ENCODE measurements around the gene GTF2H3.
"Not testable (repeated sequence)": the region's sequence is repeated elsewhere in the genome, so short reads cannot be mapped to it uniquely, and the experiment has no call there.

Gene GTF2H3

DNA sequence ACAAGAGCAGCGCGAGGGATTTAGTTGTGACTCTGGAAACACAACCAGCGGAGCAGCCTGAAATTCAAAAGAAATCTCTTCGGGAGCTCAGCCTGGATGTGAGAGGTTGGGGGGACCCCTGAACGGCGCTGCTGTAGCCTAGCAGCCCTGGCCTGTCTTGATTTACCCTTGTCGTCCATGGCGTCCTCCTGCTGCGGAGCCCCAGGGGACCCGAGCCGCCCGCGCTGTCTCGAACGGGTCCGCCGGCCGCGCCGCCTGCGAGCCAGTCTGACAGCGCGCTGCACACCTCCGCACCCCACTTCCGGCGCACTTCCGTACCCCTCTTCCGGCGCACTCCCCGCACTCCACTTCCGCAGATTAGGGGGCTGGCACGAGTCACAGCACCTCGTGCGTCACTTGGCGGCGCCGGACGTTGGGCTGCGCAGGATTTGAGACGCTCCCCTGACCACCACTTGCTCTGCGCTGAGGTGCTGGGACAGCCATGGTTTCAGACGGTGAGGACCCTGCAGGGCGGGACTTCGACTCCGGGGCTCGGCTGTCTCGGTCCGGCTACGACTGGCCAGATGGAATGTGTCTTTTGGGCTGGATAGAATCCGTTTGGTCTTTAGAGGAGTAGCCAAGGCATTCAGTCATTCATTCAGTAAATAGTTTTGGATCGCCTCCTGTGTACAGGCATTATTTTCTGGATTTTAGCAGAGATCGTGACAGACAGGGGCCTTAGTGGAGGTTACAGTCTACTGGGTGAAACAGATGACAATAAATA is at the start of gene GTF2H3, which contains the start of gene EIF2B1:
Gene GTF2H3, plus strand, starts transcription at position 451 of the 763 bp plus-strand sequence. Its CDS starts 31 bp downstream, at position 482.
Gene EIF2B1, minus strand, starts transcription at position 308 of the 763 bp plus-strand sequence. Its CDS starts 129 bp downstream, at position 179.
- peak; percentile 97 to 98 (median 98) for DNase-seq

DNA sequence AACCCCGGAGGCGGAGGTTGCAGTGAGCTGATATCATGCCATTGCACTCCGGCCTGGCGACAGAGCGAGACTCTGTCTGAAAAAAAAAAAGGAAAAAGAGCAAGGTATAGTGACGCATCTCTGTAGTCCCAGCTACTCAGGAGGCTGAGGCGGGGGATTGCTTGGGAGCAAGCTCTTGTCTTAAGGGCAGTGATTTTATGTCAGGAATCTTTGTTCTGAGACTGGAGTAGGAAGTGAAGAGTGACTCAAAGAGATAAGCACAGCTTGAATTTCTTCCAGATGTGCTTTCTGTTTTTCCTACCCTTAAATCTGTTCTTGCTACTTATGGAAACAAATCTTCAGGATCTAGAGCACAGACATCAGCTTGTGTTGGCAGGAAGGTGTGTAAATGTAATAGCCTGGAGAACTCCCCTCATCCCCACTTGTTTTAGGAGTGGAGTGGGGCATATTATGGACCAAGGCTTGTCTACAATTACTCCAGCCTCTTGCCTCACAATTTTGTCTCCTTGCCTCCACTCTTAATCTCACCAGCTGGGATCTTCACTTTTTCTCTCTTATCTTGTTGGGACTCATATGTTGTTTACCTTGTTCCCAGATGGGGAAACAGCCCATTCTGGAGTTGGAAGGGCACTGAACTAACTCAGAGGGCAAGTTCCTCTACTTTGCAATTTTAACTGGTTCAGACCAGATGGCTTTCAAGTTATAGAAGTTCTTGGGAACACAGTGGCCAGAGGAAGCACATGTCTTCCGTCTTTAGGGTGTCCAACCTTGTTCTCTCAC is 41.7 kb upstream of the GTF2H3 start:
- DNase-seq, result no peak

DNA sequence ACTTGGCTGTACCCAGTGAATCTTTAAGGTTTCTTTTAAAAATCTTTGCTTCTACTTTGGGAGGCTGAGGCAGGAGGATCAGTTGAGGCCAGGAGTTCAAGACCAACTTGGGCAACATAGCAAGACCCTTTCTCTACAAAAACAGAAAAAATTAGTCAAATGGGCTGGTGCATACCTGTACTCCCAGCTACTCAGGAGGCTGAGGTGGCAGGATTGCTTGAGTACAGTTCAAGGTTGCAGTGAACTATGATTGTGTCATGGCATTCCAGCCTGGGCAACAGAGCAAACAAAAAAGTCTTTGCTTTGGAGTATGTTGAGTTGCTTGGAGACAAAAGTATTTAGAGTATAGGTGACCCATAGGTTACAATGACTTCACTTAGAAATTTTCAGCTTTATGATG is 37.9 kb upstream of the GTF2H3 start:
- no peak for DNase-seq

DNA sequence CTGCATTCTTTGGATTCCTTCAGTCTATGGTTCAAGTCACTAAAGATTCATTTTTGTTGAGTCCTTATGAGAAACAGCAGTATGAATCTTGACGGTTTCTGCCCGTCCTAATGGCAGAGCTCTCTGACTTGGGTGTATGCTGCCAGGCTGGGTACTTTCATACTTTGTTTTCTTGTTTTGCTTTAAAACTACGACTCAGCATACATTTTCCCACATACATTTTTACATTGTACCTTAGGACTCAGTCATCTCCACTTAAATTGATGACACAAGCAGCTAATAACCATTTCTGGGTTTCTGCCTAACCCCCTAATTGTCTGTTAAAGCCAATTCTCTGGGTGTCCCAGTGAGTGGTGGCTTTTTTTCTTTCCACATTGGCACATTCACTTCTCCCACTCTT is 36.5 kb upstream of the GTF2H3 start:
- no peak for DNase-seq

DNA sequence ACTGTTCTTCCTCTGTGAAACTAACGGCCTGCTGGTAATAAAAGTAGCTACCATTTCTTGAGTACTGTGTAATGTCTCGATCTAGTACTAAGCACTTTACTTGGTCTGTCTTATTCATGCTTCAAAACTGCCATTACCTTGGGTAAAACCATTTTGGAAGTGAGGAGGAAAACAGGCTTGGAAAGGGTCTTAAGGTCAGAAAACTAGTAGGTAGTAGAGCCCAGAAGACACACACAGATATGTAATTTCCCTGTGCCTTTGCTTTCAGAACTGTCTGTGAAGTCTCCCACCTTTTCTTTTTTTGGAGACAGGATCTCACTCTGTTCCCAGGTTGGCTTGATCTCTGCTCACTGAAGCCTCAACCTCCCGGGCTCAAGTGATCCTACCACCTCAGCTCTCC is 35.1 kb upstream of the GTF2H3 start:
- no peak for DNase-seq

DNA sequence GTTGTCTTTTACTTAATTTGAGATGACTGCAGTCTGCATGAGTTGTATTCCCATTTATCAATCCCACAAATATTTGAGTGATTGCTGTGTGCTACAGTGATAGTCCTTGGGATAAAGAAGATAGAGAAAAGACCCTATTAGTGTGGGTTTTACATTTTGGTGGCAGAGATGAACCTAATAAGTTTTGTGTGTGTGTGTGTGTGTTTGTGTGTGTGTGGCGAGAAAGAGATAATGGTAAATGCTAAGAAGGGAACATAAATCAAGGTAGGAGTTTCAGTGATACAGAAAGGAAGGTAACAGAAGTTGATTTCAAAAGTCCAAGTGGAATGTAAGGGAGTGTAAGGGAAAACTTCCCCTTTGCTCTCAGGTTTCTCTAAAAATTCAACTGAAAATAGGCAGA is 34.3 kb upstream of the GTF2H3 start:
- DNase-seq, result no peak

DNA sequence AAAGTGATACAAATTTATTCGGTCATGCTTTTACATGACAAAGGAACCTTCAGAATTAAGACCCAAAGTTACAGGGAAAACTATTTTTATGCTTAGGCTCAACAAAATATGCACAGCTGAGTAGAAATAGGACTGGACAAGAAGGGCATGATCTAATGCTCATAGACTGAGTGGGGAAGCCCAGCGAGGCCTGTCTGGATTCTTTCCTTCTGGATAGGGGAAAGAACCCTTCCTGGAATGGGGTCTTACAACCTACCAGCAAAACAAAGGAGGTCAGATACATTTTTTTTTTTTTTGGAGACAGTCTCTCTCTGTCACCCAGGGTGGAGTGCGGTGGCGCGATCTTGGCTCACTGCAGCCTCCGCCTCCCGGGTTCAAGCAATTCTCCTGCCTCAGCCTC is 33.9 kb upstream of the GTF2H3 start:
- no peak for DNase-seq

DNA sequence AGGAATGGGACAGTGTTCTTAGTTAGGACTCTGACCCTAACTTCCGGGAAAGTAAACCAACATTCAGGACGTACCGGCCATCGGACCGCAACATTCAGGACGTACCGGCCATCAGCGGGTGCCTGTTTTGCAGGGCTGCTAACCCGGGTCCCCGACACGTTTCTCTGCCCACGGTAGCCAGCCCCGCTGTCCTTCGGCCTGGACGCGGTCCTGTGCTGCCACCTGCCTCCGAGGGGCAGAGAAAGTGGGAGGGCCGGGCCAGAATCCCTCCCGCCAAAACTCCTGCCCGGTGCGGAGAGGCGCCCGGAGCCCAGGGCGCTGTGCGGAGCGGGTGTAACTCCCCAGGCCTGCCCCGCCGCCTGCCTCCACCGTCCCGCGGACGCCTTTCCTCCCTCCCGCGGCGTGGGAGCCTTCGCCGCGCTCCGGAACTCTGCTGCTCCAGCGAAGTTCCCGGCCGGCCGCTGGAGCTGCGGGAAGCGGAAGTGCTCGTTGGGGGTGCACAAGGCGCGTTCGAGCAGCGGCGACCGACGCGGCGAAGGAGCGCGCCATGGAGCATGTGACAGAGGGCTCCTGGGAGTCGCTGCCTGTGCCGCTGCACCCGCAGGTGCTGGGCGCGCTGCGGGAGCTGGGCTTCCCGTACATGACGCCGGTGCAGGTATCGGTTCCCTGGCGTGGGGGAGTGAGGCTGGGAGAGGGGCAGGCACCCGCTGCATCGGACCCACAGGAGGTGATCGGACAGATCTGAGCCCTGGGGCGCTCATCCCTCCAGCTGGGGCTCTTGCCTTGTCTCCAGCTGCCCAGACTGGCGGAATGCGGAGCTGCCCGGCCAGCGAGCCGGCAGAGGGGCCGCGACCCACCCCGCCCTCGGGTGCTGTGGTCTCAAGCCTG is 31.8 kb upstream of the GTF2H3 start, which contains the start of gene DDX55:
Gene DDX55, plus strand, starts transcription at position 498 of the 888 bp plus-strand sequence. Its CDS starts 50 bp downstream, at position 548.
- peak; percentile 92 to 93 (median 93) for DNase-seq

DNA sequence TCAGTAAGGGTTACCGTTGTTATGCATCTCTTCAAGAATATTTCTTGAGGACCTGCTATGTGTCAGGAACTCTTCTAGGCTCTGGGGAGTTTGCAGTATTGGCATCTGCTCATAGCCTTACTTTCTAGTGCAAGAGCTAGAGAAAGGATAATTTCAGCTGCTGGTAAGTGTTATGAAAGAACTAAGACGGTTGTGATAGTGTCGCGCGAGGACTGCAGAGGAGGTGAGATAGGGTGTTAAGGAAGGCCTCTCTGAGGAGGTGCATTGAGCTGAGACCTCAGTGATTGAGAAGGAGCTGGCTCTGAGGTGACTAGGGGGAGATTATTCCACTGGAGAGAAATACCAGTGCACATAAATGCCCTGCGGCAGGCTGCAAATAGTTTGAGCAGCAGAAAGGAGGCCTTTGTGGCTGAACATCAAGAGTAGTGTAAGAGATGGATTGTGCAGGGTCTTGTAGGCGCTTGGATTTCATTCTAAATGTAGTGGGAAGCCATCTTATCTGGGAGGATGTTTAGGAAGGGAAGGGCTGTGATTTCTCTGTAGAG is 30.9 kb upstream of the GTF2H3 start:
- peak in 1 of 3 experiments; percentile 43 for DNase-seq

DNA sequence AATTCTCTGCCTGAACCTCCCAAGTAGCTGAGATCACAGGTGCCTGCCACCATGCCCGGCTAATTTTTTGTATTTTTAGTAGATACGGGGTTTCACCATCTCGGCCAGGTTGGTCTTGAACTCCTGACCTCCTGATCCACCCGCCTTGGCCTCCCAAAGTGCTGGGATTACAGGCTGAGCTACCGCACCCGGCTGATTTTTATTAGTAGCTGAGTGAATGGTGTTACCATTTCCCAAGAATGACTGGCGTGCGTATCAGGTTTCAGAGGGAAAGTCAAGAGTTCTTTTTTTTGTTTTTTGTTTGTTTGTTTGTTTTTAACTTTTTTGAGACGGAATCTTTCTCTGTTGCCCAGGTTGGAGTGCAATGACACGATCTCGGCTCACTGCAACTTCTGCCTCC is 30.1 kb upstream of the GTF2H3 start:
- DNase-seq, result not testable (repeated sequence)

DNA sequence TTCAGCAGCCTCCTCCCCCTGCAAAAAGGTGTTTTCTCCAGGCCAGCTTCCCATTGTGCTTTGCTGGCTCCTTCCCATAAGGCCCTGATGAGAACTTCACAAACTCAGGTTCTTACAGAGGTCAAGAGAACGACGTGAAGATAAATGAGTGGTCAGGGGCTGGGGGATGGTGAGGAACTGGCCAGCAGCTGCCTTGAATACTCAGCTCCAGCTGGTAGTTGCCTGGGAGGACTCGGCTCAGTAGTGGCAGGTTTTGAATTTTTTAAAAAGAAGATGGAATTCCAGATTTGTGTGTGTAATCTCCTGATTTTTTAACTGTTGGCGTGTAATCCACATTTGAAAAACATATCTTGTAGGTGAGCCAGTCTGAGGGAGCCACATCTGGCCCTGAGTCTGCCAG is 25.9 kb upstream of the GTF2H3 start:
- no peak for DNase-seq

DNA sequence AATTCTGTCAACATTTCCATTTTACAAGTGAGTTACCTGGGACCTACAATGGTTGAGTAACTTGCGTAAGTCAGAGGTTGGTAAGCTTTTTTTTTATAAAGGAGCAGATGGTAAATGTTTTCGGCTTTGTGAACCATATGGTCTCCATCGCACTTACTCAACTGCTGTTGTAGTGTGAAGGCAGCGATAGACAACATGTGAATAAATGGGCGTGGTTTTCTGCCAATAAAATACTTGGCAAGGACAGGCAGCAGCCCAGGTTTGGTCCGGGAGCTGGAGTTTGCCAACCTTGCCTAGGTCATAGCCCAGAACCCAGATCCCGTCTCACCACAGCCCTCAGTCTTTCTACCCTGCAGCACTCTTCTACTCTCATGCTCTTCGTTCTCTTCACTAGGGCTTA is 25.4 kb upstream of the GTF2H3 start:
- no peak for DNase-seq

DNA sequence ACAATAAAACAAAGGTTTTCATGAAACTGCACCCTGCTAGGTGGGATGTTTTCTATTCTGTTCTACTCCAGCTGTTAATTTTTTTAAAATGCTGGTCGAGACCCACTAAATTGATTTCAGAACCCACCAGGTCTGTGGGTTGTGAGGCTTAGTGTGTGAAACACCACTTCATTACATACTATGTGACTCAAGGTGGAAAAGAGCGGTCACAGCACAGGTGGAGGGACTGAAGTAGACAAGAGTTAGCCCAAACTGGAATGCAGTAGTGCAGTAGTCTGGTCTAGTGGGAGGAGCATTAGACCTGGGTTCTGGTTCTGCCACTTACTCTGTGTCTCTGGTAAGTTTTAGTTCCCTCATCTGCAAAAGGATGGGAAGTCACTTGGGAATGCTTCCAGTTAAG is 19.5 kb upstream of the GTF2H3 start:
- no peak for DNase-seq

DNA sequence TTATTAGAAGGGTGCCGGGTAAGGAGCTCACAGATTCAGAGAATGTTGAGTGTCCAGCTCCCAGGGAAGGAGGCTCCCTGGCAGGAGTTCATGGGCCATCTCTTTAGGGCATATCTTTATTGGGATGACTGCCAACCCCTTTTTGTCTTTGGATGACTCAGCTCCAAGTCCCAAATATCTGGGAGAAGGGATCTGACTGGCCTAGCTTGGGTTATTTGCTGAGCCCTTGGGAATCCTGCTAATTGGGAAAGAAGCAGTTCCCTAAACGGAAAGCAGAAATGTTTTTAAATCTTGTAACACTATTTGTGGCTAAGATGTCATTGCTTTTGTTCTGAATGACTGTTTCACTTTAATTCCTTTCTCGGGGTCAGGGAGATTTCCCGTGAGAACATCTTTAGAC is 19.1 kb upstream of the GTF2H3 start:
- DNase-seq, result no peak

DNA sequence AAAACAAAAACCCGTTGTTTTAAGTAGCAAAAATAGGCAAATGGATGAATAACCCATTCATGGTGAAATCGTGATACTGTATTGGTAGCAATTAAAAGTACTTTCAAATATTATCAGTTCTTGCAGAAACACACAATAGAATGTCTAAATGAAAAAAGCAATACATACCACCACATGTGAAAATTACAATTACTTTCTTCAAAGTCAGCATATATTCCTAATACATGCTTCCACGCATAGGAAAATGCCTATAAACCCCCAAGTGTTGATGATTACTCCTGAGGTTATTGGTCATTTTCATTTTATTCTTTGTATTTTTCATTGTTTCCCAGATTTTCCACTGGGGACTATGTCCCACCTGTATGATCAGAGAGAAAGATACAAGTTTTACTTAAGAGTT is 16.5 kb upstream of the GTF2H3 start:
- DNase-seq, result no peak

DNA sequence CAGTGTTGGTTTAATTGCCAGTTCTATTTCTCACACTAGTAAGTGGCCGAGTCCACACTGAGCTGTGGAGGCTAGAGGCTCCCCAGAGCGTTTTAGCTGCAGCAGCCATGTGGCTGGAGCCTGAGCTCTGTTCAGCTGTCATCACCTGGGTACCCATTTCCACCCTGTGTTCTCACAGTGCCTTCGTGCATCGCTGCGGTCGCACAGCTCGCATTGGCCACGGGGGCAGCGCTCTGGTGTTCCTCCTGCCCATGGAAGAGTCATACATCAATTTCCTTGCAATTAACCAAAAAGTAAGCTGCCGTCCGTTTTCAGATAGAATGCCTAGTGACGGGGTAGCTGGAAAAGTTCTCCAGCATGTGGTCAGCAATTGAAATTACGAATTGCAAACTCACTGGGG is 16.0 kb upstream of the GTF2H3 start:
- DNase-seq, result no peak

DNA sequence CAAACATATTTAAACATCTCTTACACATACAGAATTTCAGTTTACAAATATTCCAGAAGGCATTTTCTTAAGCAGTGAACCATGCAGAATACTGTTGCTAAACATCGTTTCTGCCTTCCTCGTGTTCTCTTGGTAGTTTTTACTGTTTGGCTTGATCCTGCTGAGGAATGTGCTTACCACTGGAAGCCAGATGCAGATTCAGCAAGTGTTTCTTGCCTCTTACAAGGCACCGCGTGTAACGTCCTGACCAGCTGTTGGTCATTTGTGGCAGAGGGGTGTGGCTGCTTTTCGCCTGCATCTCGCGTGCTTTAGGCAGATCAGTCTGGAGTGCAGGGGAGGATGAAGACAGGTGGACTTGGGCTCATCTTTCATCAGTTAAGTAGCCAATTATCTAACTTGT is 12.5 kb upstream of the GTF2H3 start:
- DNase-seq, result no peak

DNA sequence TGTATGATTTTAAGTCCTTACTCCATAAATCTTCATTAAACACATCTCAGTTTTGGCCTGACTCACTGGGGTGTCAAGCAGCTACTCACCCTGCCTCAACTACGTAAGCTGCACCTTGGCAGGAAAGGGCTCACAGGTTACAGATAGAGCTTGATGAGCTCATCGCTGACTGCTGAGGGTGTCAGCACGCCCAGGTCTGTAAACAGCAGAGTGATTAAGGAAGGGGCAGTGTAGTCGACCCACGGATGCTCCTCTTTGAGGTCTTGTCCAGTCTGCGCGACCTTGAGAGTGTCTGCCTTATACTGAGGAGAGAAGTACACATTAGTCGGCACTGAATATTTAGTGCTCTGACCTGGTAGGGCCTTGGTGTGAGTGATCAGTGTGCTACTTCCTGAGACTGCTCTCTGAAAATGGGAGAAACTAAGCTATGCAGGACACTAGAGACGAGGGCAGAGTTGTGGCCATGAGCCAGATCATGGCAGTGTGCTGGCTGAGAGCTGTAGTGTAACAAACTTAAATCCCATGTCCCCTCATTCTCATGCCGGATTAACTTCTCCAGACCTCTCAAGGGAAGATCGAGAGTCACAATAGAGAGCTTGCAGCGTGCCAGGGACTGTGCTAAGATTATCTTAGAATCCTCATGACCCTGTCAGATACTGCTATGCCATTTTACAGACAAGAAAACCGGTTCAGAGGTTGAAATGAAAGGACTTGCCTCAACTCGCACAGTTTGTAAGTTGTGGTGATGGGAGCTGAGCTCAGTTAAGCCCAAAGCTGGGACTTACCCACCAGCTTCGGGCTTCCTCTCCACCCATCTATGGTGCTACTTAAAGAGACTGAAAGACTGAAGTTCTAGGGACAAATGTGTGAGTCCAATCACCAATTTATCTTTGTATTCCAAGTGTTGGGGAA is 11.8 kb upstream of the GTF2H3 start:
- DNase-seq, result no peak

DNA sequence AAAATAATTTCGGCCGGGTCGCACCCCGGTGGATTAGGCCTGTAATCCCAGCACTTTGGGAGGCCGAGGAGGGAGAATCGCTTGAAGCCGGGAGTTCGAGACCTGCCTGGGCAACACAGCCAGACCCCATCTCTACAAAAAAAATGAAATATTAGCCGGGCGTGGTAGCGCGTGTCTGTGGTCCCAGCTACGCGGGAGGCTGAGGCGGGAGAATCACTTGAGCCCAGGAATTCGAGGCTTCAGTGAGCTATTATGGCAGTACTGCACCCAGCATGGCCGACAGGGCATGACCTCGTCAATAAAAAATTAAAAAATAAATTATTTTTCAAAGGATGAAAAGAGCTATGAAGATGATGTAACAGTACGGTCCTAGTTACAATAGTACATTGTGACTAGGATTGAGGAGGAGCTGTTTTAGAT is 523 bp downstream of the GTF2H3 start:
- no peak for DNase-seq

DNA sequence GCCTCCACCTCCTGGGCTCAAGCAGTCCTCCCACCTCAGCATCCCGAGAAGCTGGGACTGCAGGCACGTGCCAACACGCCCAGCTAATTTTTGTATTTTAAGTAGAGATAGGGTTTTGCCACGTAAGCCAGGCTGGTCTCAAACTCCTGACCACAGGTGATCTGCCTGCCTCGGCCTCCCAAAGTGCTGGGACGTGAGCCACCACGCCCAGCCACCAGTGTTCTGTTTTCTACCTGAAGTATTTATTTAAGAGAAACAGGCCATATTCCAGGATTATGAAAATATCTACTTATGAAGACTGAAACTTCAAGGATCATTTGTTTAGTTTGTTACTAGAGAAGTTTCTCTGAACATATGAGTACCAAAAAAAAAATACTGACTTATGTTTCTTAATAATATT is 10.3 kb downstream of the GTF2H3 start:
- no peak for DNase-seq

DNA sequence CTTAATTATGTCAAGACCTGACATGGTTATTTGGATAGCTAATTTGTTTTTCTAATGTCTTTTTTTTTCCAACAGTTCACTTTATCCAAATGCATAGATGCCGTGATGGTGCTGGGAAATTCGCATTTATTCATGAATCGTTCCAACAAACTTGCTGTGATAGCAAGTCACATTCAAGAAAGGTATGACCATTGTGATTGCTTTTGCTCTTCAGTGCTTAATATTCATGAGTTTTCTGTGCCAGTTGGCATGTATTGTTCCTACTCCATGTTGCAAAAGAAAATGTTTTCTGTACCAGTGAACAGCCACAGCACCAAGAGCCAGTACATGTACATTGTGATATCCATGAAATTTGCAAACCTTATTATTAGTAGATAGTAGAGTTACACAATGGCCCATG is 11.8 kb downstream of the GTF2H3 start:
- DNase-seq, result no peak

DNA sequence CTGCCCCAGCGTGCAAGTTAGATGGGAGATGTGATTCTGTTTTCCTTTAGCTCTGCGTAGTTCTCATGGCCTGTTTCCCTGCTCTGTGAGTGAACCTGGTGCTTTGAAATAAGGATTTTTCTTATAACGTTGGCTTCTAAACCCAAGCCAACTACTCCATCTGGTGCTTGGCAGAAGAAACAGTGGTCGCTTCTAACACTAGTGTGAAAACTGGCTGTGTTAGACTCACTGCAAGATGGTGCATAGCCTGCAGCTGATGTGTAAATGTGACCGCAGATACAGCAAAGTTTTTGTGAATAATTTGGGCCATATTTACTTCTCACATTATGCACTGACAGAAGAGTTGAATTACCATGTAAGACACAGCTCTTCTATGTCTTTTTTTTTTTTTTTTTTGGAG is 12.2 kb downstream of the GTF2H3 start:
- DNase-seq, result no peak
